Measurements from ENCODE around the gene ARHGAP32. TPM values are rescaled to one million over a fixed set of nuclear protein-coding genes. Genes with fewer than 3 reads are reported as not detected.

The ARHGAP32 gene
- total RNA-seq, 2 experiments from 2014 or later = 8.7 to 10.0 TPM

DNA sequence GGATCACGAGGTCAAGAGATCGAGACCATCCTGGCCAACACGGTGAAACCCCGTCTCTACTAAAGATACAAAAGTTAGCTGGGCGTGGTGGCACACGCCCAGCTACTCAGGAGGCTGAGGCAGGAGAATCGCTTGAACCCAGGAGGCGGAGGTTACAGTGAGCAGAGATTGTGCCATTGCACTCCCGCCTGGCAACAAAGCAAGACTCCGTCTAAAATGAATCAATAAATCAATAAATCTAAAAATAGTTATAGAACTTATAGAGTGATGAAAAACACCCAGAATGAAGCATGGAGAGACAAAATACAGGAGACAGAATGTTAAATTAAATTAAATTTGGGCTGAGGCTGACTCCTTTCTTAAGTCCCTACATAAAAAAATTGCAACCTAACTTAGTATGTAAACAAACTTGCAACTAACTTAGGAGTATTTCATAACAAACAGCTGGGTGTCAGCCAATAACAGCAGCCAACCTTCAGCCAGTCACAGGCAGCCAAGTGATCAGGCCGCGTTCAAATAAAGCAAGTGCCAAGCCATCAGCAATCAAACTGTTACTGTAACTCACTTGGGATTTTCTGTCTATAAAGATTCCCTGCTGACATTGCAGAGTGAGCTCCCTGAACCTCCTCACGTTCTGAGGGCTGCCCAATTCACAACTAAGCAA is 242.2 kb downstream of the ARHGAP32 start:
- intact Hi-C loops (cut with DNase I, micrococcal nuclease) = loop anchor here in 1 of 2 experiments (10.0 kb wide), 1 partner anchor 1105 kb away; no protein-coding TSS in a partner anchor
- no peaks in the 10 kb centered on the region for H3K4me1 Mint-ChIP-seq (ENCODE audit: low read depth)
- POLR2A ChIA-PET = no interaction called here

DNA sequence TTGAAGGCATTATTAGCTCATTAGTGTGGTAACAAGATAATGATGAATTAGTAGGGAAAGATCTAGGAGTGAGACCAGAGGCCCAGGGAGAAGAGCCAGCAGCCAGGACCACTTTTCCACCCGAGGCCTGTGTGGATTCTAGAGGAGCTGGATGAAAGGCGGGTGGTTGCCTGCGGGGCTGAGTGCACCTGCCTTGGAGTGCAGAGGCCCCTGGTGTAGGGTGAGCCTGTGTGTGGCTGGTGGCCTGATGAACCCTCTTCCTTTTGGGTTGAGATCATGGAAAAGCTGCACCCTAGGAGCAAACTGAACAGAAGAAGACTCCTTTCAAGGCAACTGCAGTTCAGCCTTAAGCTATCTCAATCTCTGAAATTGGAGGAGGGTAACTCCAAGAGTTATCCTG is 243.5 kb downstream of the ARHGAP32 start:
- Mint-ChIP-seq H3K4me3 (no peak overlapping the region), H3K4me1 (ENCODE audit: low read depth) (no peaks in the 10 kb centered on the region), H3K36me3 (ENCODE audit: low read depth) (no peaks in the 10 kb centered on the region), H3K9me3 (no peaks in the 10 kb centered on the region), H3K27me3 (peaks cover 11% of the 10 kb centered on the region), H3K27ac (no peak overlapping the region)
- intact Hi-C loops (cut with DNase I, micrococcal nuclease) = no loop called here
- no peak for ATAC-seq (ENCODE audit: poor library complexity)
- H3K27ac ChIP-seq (ENCODE audit: low read depth in 1 of 2, low read length in 2 of 2) = no peak overlapping the region
- no peaks in the 10 kb centered on the region for H3K4me1 ChIP-seq (ENCODE audit: insufficient read depth, low read length)
- ChIA-PET CTCF (no interaction called here), POLR2A (no interaction called here)
- no peaks in the 10 kb centered on the region for H3K36me3 ChIP-seq (ENCODE audit: insufficient read depth, low read length)
- H3K4me3 ChIP-seq (ENCODE audit: low read length) = no peak overlapping the region
- TF ChIP-seq, protein P1, sequence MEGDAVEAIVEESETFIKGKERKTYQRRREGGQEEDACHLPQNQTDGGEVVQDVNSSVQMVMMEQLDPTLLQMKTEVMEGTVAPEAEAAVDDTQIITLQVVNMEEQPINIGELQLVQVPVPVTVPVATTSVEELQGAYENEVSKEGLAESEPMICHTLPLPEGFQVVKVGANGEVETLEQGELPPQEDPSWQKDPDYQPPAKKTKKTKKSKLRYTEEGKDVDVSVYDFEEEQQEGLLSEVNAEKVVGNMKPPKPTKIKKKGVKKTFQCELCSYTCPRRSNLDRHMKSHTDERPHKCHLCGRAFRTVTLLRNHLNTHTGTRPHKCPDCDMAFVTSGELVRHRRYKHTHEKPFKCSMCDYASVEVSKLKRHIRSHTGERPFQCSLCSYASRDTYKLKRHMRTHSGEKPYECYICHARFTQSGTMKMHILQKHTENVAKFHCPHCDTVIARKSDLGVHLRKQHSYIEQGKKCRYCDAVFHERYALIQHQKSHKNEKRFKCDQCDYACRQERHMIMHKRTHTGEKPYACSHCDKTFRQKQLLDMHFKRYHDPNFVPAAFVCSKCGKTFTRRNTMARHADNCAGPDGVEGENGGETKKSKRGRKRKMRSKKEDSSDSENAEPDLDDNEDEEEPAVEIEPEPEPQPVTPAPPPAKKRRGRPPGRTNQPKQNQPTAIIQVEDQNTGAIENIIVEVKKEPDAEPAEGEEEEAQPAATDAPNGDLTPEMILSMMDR (IDR thresholded peaks at IDR 0.05) = no peak
- no peaks in the 10 kb centered on the region for H3K9me3 ChIP-seq (ENCODE audit: control insufficient read depth in 1 of 2, insufficient read depth in 1 of 2, low read length in 2 of 2)
- no peak for DNase-seq
- peaks cover 0 to 3% of the 10 kb centered on the region in 2 experiments for H3K27me3 ChIP-seq (ENCODE audit: control insufficient read depth in 1 of 2, insufficient read depth in 2 of 2, low read length in 2 of 2)

More for the DNA sequence above, 242.2 kb downstream of the ARHGAP32 start:
- CTCF ChIA-PET = no interaction called here
- Mint-ChIP-seq H3K36me3 (ENCODE audit: low read depth) (no peaks in the 10 kb centered on the region), H3K27ac (no peak overlapping the region), H3K4me3 (no peak overlapping the region), H3K9me3 (no peaks in the 10 kb centered on the region), H3K27me3 (peaks cover 6% of the 10 kb centered on the region)
- H3K27ac ChIP-seq (ENCODE audit: low read depth in 1 of 2, low read length in 2 of 2) = no peak overlapping the region
- no peak for ATAC-seq (ENCODE audit: poor library complexity)
- no peak for DNase-seq
- no peaks in the 10 kb centered on the region for H3K9me3 ChIP-seq (ENCODE audit: control insufficient read depth in 1 of 2, insufficient read depth in 1 of 2, low read length in 2 of 2)
- H3K4me1 ChIP-seq (ENCODE audit: insufficient read depth, low read length) = no peaks in the 10 kb centered on the region
- H3K27me3 ChIP-seq (ENCODE audit: control insufficient read depth in 1 of 2, insufficient read depth in 2 of 2, low read length in 2 of 2) = peaks cover 0 to 3% of the 10 kb centered on the region in 2 experiments
- no peak overlapping the region for H3K4me3 ChIP-seq (ENCODE audit: low read length)
- H3K36me3 ChIP-seq (ENCODE audit: insufficient read depth, low read length) = no peaks in the 10 kb centered on the region
- TF ChIP-seq, protein P1 (IDR thresholded peaks at IDR 0.05) = no peak

DNA sequence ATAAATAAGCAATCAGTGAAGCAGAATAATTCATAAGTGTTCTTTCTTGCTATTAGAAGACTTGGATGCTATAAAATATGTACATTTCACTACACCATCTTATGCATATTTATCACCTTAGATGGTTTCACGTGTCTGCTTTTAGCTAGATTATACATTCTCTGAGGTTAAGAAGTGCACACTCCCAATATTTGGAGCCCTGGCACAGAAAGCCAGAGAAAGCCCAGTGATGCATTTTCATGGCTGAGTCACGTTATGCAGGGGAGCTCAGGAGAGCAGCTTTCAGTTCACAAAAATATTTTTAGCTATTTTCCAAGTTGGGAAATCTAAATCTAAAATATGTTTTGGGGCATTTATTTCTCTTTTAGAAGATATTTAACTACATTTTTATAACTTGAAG is 244.4 kb downstream of the ARHGAP32 start:
- Mint-ChIP-seq H3K27me3 (peaks cover 11% of the 10 kb centered on the region), H3K9me3 (no peaks in the 10 kb centered on the region), H3K4me3 (no peak overlapping the region), H3K4me1 (ENCODE audit: low read depth) (no peaks in the 10 kb centered on the region), H3K36me3 (ENCODE audit: low read depth) (no peaks in the 10 kb centered on the region), H3K27ac (no peak overlapping the region)
- ATAC-seq (ENCODE audit: poor library complexity) (no peak), DNase-seq (no peak)
- Histone ChIP-seq H3K27me3 (ENCODE audit: control insufficient read depth in 1 of 2, insufficient read depth in 2 of 2, low read length in 2 of 2) (peaks cover 0 to 3% of the 10 kb centered on the region in 2 experiments), H3K27ac (ENCODE audit: low read depth in 1 of 2, low read length in 2 of 2) (no peak overlapping the region), H3K4me3 (ENCODE audit: low read length) (no peak overlapping the region), H3K9me3 (ENCODE audit: control insufficient read depth in 1 of 2, insufficient read depth in 1 of 2, low read length in 2 of 2) (no peaks in the 10 kb centered on the region), H3K4me1 (ENCODE audit: insufficient read depth, low read length) (no peaks in the 10 kb centered on the region), H3K36me3 (ENCODE audit: insufficient read depth, low read length) (no peaks in the 10 kb centered on the region)
- intact Hi-C loops (cut with DNase I, micrococcal nuclease) = no loop called here
- ChIA-PET POLR2A (no interaction called here), CTCF (interaction anchor here (1.3 kb wide), 1 partner anchor 9 kb away, joined by 3 read pairs; no protein-coding TSS in a partner anchor)
- TF ChIP-seq, protein P1 (IDR thresholded peaks at IDR 0.05) = no peak
